Peyer's patch (tissue), 4 donors: ENCODE results near the gene LRPPRC.

Experiments used
- CTCF ChIP-seq, 6 experiments: fragments of 450-650 bp in 4 of 6; fragments of 200-600 bp in 2 of 6; sonication (generic) in 1 of 6; IDR thresholded peaks; one replicate each; pipeline ENCODE4 v1.5.1; 2017 to 2019; ENCODE audit warnings: antibody characterized with exemption in 6 of 6, mild to moderate bottlenecking in 3 of 6, moderate library complexity in 1 of 6
- POLR2A ChIP-seq, 2 donors: fragments of 450-650 bp; IDR thresholded peaks; one replicate each; pipeline ENCODE4 v1.5.1; 2017; ENCODE audit warnings: antibody characterized with exemption in 2 of 2, mild to moderate bottlenecking in 2 of 2, moderate library complexity in 2 of 2

- TF ChIP-seq CTCF (IDR thresholded peaks at IDR 0.05) = no peak
- no peak for TF ChIP-seq POLR2A (IDR thresholded peaks at IDR 0.05)
These were observed 14.9 kb downstream of the LRPPRC start for GRCh38 chr2:43980902-43981301.
